Measurements from ENCODE around the gene MYLIP.
A peak's percentile ranks its signal among the peaks of the same experiment; 100 is the strongest.

The MYLIP gene

DNA sequence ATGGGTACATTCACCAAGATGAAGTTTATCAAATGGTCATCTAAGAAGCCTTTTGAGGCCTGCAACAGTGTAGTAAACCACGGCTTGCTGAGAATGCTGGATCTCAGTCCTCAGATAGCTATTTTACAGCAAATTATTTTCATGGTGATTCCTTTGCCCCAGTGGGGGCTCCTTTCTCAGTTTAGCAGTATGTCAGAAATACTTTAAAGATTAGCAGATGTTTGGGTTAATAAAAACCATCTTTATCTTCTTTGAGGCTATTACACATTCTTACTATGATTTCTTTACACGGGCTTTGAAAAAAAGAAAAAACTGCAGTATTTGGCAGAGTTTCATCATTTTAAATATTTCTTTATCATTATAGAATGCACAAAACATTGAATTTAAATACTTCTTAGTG, 10.7 kb downstream of the MYLIP start:
- DNase-seq (ENCODE audit: low read depth, low spot score): no peak

DNA sequence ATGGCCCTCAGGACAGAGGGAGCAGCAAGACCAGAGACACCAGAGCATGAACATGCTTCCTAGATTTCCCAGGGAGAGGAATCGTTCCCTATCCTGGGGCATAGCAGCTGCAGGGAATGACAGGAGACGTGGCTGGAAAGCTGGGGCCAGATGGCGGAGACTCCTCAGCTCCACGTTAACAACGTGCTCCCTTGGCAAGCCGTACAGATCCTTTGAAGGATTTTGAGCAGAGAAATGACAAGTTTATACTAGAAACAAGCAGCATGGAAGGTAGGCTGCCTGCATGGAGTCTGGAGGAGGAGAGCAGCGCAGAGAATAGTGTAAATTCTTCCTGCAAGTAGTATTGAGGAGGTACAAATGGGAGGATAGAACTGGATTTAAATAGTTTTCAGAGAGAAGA, 11.7 kb downstream of the MYLIP start:
- DNase-seq (ENCODE audit: low read depth, low spot score): no peak

DNA sequence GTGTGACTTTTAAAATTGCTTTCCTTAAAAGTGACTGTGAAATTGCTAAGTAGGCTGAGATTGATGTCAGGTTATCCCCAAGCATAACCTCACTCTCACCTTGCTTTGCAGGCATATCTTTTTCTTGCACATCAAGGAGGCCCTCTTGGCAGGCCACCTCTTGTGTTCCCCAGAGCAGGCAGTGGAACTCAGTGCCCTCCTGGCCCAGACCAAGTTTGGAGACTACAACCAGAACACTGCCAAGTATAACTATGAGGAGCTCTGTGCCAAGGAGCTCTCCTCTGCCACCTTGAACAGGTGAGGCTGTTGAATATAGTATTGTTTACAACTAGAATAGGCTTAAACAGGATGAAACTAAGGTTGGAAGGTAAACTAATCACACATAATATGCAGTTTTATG, 12.6 kb downstream of the MYLIP start:
- DNase-seq (ENCODE audit: low read depth, low spot score): no peak

DNA sequence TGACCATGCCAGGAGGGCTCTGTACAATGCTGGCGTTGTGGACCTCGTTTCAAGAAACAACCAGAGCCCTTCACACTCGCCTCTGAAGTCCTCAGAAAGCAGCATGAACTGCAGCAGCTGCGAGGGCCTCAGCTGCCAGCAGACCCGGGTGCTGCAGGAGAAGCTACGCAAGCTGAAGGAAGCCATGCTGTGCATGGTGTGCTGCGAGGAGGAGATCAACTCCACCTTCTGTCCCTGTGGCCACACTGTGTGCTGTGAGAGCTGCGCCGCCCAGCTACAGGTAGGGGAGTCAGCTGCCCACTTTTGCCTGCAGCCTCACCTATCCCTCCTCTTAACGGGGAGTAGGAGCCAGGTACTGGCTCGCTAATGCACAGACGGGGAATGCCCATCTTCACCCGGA, 16.2 kb downstream of the MYLIP start:
- no peak for DNase-seq (ENCODE audit: low read depth, low spot score)

DNA sequence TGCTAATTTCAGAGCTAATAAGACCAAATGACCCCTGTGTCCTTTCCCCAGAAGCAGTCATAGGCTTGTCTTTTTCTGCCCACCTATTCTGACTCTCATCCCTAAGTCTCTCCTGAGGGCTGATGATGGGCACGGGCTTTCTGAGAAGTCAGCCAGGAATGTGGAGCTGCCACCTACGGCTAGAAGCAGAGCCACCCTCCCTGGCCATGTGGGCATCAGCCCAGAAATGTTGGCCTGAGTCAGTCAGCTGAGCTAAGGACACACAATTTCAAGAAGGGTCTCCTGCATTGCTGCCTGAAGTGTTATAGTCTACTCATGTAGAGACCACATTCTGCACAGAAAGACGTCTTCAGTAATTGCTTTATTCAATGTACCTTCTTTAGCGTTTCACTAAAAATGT, 17.1 kb downstream of the MYLIP start:
- DNase-seq (ENCODE audit: low read depth, low spot score): no peak

DNA sequence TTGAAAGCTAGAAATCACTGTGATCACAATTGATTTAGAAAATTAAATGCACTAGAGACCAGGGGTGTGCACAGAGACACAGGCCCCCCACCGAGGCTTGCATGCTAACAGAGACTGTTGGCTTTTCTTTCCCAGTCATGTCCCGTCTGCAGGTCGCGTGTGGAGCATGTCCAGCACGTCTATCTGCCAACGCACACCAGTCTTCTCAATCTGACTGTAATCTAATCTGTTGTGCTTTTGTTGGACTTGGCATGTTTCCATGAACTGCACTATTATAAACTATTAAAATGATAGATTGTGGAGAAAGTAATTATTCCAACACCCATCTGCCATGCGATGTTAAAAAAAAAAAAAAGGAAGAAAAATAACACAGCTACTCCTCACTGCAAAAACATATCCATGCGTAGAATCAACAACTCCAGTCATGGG, 17.7 kb downstream of the MYLIP start:
- DNase-seq (ENCODE audit: low read depth, low spot score): peak; percentile 63

DNA sequence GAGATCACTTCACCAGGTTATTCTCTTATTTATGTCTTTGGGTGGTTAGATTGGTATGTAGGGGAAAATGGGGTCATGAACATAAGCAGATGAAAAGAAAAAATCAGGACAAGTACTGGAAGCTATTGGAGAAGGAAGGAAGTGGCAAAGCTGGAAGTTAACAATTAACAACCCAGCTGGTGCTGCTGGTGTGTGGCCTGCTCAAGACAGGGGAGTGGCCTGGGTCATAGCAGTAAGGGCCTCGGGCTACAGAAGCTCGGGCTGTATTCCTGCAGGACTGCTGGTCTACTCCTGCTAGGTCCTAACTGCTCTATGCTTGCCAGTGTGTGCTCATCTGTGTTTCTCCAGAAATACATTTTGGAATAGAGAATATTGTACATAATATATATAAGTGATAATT, 19.6 kb downstream of the MYLIP start:
- no peak for DNase-seq (ENCODE audit: low read depth, low spot score)

DNA sequence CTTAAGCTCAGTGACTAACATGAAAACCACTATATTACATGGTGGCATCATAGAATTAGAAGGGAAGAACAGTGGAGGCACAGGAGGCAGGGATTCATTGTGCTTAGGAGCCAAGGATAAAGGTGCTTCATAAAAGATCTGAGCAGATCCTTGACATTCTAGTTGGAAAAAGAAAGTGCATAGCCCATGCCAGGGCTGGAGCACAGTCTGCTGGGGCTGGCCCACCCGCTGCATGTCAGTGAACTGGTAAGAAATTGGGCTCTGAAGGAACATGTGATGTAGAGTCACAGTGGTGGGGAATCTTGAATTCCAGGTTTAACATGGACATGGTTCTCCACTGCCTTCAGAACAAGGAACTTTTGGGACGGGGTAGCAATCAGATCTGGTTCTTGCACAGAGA, 20.4 kb downstream of the MYLIP start:
- no peak for DNase-seq (ENCODE audit: low read depth, low spot score)

DNA sequence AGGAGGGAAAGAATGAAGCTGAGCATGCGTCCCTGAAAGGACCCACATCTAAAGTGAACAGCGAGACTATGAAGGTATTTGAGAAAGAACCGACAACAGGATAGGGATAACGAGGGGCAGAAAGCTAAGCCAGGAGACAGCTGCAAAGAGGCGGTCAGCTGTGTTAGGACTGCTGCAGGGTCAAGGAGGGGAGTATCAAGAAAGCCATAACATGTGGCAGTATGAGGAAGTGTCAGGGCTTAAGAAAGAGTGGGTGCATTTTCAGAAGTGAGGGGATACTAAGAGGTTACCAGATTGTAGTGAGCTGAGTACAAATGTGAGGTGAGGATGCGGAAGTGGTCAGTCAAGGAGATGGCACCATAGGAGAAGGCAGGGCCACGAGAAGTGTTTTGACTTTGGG, 21.2 kb downstream of the MYLIP start:
- DNase-seq (ENCODE audit: low read depth, low spot score): no peak

DNA sequence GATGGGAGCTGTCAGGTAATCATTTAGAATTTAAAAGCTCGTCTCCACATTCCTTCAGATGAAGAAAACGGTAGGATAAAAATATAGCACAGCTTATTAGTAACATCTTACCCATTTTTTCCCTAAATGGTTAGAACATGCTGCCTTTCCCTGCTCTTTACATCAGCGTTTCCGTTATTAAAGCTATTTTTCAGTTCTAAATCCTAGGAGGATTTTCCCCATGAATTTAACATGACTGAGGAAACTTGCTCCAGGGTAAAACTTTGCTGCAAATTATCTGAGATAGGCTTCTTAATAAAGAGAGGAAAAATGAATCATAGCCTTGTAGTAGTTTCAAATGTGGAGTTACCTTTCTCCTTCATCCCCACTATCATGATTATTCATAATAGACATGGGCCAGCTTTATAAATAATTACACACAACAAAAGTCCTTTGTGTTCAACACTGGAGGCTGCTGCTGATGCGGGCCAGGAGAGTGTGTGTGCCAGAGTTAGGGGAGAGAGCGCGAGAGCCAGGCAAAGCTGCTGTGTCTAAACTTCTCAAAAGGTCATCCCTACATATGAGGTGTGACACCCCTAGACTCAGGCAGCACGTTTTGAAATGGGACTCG, 24.4 kb downstream of the MYLIP start:
- DNase-seq (ENCODE audit: low read depth, low spot score): no peak

DNA sequence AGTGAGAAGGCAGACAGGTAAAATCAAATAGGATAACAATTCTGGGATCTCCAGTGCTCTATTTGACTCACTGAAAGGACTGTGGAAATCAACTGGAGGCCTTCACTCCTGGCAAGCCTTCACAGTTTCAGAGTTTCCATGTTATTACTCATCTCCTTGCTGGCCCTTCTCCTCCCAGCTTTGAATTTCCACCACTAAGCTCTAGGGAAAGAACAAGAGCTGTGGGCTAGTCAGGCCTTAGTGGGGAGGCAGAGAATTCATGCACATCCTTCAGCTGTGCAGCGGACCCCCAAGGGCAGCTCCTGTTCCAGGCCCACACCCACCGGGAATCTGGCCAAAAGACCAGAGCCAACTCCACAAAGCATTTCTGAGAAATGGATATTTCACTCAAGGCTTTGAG, 26.0 kb downstream of the MYLIP start:
- no peak for DNase-seq (ENCODE audit: low read depth, low spot score)

DNA sequence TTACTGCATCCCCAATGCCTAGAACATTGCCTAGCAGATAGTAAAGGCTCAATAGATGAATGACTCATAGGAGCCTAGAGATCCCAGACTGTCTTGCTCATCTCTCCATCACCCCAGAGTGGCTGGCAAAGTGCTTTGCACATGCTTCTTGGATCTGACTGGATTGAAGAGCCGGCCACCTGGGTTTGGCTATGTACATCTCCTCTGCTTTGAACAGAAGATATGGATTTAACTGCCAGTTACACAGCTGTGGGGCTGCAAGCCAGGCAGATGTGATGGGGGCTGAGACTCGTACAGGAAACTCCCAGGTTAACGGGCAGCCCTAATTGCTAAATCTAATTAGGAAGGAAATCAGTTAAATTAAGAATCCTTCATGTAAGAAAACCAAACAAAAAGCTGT, 28.6 kb downstream of the MYLIP start:
- no peak for DNase-seq (ENCODE audit: low read depth, low spot score)

DNA sequence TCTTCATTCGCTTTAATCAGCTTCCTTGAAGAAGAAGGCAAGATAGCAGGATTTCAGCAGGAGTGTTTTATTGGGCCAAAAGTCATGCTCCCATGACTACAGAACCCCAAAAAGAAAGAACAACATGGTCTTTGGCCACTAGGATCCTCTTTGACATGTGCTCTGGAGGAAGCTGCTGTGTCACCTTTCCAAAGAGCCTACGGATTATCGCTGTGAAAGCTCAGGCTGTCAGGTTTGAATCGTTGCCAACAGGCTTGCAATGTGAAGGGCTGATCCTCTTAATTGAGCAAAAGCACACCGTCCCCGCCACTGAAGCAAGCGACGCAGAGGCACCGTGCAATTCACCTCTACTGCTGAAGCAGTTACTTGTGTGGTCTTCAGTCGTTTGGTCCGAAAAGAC, 29.0 kb downstream of the MYLIP start:
- DNase-seq (ENCODE audit: low read depth, low spot score): no peak

DNA sequence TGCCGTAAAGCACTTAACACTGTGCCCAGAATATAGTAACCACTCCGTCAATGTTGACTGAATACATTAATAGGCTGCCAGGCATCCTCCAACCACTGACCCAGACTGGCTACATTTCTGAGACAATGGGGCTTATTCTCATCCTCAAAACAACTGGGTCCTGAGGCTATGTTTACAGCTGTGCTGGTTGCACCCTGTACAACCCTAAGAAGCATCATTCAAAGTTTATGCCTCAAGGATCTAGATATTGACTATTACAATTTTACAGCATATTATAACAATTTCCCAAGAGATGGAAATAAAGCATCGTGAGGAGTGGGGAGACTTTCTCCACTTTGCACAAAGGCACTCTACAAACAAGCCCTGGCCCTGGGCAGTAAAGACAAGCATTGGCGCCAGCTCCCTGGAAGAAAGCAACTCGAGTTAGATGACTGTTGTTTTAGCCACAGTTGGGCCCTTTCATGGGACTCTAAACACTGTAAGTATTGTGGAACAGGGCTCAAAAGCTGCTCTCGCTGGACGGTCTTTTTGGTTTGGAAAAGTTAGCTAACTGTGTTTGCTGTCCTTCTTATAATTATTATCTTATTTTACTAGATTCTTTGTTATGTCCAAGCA, 30.2 kb downstream of the MYLIP start:
- DNase-seq (ENCODE audit: low read depth, low spot score): no peak

DNA sequence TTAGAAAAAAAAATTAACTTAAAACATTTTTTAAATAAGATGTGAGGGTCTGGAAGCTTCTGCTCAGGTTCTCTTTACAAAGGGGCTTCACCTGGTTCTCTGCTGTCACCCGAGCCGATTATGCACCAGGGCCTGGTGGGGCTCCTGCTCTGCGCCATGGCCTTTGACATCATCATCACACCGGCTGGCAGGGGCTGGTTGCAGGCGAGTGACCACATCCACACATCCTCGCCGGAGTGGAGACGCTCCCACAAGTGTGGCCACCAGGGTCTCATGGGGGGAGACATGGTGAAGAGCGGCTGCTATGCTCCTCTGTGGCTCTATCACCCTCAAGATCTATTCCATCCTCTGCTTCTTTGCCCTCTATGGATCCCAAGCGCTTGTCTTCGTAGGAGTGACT, 31.9 kb downstream of the MYLIP start:
- no peak for DNase-seq (ENCODE audit: low read depth, low spot score)

DNA sequence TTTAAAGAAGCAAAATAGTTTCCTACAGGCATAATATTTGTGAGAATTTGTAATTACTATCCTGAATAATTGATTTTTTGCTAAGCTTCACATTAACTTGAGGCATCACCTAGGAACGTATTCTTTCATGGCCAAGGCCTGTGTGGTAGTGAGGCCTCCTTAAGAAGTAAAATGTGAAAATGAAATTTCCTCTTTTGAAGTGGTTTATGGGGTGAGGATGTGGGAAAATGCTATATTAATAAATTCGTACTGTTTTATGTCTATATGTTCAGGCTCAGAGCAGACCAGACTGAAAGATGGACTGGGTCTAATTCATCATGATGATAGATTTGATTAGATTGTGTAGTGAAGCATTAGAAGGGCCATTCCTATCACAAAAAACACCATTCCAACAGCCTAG, 33.1 kb downstream of the MYLIP start:
- no peak for DNase-seq (ENCODE audit: low read depth, low spot score)

DNA sequence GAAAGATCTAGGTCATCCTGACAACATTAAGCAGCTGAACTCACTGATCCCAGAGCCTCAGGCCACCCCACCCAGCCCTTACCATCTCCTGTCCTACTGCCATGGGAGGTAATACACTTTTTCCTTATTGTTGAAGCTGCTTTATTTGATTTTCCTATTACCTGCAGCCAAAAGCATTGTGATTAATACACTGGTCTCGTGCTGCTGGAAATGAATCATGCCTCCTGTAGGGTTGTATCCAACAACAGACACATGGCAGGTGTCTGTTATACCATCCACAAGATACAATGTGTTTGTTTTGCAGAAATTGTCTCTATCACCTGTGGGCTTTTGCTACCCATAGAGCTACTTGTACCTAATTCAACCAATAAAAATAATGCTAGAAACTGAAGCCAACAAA, 34.2 kb downstream of the MYLIP start:
- no peak for DNase-seq (ENCODE audit: low read depth, low spot score)

DNA sequence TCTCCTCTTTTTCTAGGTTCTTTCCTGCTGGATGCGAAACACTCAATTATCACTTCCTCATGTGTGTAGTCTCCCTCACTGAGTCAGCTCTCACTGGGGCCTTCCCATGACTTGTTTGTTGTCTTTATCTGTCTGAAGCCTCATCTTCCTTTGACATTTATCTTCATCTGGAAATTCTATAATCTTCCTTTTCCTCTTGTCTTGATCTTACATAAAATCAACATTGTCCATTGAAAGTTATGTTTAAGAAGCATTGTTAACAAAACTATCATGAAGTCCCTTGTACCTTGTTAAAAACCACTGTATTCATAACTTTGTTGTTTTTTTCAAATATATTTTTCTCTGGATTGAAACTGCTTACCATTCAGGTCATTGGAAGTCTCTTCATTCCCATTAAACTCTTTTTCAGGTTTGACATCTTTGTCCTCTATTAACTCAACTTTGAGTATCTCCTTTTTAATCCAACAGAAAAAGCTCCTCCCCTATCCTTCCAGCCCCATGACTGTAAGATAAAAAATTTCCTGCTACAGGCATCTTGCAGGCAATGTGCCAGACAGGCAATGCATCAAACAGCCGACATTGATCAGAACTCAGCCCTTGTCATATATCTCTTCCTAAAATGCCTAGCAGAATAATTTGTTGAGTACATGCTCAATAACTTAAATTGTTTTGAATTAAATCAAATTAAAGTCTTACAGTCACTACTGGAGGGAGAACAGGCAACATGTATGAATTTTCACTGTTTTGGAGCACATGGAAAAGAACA, 34.8 kb downstream of the MYLIP start:
- no peak for DNase-seq (ENCODE audit: low read depth, low spot score)

DNA sequence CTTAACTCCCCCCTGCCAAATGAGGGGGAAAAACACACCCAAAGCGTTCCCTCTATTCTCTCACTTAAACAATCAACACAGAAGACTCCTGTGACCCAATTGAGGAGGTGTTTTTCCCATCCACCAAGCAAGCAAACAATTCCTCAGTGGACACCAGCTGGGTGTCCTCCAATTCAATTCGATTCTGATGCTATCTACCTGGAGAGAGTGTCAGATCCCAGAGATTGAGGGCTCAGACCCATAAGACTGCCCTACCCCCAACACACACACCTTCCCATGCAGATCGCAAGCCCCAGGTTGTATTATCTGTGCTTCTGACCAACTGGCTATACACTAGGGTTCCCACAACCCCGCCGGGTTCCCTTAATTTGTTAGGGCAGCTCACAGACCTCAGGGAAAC, 36.8 kb downstream of the MYLIP start:
- no peak for DNase-seq (ENCODE audit: low read depth, low spot score)

DNA sequence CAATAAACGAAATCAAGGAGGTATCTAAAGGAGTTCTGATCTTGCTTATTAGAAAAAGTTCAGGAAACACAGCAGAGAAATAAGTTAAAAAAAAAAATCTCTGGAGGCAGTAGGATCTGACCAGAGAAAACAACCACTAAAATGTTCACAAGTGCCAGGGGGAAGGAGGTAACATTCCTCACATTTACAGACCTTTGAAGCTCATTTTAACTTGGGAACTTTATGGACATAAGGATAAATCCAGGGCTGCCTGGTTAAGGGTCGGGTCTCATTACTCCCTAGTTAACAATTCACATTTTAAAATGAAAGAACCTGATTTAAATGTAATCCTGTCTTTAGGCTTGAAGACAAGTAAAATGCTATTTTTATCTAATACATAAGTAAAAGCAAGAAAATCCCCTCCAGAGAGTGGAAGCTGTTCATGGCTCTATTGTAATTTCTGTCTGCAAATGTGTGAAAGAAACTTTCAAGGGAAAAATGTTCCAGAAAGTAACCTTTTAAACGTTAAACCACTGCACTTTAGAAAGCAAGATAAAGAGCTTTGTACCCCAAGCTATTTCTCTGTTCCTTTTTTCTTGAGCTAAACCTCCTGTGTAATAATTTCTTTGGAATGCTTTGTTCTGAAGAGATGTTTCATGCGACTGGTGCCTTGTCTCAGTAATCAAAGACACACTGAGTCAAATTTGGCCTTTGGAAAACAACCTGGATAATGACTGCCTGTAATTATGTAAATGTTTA, 38.2 kb downstream of the MYLIP start:
- DNase-seq (ENCODE audit: low read depth, low spot score): no peak

DNA sequence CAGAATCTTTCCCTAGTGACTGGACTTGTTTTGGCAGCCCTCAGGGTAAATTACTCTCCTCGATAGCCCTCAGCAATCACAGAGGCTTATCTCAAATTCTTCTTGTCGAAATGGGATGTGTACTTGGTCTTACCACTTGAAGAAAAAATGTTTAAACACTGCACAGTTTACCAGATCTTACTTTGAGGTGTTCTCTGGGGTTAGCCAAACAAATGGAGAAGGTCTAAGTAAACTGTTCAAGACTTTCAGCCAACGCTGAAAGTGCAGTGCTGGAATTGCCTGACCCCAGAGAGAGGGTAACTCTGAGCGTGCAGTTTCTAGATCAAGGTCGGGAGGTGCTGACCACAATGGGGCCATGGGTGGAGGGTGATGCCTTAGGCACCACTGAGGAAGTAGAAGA, 39.2 kb downstream of the MYLIP start:
- DNase-seq (ENCODE audit: low read depth, low spot score): no peak

DNA sequence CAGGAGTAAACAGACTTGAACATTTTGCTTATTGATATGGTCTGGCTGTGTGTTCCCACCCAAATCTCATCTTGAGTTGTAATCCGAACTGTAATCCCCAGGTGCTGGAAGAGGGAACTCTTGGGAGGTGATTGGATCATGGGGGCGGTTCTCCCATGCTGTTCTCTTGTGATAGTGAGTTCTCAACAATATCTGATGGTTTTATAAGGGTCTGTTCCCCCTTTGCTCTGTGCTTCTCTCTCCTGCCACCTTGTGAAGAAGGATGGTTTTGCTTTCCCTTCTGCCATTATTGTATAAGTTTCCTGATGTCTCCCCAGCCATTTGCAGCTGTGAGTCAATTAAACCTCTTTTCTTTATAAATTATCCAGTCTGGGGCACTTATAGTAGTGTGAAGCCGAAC, 40.0 kb downstream of the MYLIP start:
- DNase-seq (ENCODE audit: low read depth, low spot score): no peak

DNA sequence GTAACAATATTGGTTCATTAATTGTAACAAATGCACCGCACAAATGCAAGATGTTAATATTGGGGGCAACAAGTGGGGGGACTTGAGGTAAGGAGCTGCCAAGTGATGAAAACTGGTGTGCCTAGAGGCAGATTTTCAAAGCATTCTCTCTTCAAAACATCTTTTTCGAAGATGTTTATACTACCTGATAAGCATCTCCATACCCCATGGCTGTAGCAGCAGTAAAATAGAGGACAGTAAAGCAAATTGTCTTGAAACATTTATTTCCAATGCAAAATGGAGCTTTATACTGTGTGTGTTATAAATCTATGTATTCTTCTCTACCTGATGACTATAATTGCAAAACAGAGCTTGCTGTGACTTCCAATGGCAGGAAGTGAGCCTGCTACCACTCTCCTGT, 42.5 kb downstream of the MYLIP start:
- no peak for DNase-seq (ENCODE audit: low read depth, low spot score)
